Stimulated activated CD4-positive, alpha-beta T cell treated with anti-CD3 and anti-CD28 coated beads, Interleukin-4, amount 100 ng/mL, for 24 hours (primary cell): Measurements from ENCODE around the gene MRPL11.
"Not testable (repeated sequence)": the region's sequence is repeated elsewhere in the genome, so short reads cannot be mapped to it uniquely, and the experiment has no call there.

ENCODE experiments used
- DNase-seq: peaks from one replicate; pipeline ENCODE4 v3.0.0-alpha.2; 2020

MRPL11 gene

DNA sequence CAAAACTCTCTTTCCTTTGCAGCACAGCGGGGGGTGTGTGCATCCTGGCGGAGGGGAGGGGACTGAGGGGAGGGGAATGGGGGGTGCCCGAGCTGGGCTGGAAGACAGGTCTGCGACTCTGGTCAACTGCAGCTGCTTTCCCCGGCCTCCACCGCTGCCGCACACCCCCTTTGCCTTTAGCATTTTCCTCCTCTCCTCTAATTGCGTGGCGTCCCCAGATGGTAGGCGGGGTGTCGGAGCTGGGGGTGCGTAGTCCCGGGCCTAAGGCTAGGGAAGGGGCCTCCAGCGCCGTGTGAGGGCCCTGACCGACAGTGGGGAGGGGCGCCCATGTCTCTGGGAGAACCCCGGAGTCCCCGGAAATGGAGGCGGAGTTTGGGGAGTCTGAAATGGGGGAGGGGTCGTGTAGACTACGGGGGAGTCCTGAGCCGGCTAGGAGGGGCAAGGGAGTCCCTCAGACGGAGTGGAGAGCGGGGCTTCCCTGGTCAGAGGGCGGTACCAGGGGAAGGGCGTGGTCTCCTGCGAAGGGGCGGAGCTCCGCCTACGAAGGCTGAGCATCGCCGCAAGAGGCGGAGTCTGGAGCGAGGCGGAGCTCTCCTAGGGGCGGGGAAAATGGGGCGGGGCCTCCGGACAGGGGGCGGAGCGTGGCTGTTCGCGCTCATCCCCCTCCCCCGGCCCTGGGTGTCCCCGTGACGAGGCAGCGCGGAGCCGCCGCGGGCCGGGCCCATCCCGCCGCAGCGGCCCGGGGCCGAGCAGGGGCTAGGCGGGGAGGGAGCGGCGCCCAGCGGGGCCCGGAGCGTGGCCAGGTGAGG, 27.8 kb upstream of the MRPL11 start, which contains the start of gene PELI3:
Gene PELI3 (plus strand): TSS at position 681 of the 809 bp plus-strand sequence. CDS start 1,224 bp downstream, outside the sequence.
- DNase-seq = peak; percentile 91

DNA sequence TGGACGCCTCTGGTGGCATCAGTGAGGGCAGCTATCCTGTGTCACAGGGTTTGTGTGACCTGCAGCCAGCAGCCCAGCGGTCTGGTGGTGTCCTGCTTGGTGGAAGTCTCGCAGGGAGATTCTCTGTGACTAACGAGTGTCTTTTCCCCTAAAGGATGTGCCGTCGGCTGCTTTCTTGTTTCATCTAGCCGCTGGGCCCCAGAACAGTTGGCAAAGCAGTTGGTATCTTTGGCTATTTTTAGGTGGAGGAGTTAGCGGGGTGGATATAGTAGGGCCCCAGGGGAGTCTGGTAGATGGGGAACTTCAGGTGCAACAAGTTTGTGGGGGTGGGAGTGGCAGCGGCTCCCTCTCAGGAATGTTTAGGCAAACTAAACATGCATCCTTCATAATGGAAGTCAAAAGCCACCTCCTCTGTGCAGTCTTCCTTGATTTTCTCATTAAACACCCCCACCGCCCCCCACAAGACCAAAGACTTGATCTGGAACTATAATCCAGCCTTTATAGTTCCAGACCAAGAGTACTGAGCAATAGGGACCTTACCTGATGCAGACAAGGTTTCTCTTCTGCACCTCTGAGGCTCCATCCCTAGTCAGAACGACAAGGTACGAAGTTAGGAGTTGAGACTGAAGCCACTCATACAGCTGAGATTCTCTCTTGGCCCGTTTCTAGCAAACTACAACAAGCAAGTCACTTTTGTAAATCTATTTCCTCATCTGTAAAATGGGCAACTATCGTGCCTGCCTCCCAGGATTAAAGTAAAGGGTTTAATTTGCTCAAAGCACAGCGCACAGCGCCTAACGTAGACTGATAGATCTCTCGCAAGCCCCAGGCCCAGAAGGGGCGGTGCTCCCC, 27.0 kb upstream of the MRPL11 start:
- no peak for DNase-seq

DNA sequence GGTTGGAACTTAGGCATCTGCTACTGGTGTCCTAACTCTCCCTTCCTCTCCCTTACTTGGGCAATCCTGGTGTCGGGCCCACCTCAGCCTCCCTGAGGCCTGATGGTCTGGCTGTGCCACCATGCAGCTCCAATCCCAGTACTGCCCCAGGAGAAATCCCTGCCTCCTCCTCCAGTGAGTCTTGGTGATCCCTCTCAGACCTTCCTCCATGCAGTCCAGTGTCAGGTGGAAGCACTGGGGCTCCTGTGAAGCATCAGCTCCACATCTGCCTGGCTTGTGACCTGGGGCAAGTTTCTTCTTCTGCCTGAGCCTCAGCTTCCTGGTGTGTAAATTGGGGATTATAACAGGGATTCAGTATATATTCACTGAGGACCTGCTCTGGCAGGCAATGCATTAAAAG, 26.3 kb upstream of the MRPL11 start:
- no peak for DNase-seq

DNA sequence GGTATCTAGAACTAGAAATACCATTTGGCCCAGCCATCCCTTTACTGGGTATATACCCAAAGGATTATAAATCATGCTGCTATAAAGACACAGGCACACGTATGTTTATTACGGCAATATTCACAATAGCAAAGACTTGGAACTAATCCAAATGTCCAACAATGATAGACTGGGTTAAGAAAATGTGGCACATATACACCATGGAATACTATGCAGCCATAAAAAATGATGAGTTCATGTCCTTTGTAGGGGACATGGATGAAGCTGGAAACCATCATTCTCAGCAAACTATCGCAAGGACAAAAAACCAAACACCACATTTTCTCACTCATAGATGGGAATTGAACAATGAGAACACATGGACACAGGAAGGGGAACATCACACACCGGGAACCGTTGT, 25.5 kb upstream of the MRPL11 start:
- not testable (repeated sequence) for DNase-seq

DNA sequence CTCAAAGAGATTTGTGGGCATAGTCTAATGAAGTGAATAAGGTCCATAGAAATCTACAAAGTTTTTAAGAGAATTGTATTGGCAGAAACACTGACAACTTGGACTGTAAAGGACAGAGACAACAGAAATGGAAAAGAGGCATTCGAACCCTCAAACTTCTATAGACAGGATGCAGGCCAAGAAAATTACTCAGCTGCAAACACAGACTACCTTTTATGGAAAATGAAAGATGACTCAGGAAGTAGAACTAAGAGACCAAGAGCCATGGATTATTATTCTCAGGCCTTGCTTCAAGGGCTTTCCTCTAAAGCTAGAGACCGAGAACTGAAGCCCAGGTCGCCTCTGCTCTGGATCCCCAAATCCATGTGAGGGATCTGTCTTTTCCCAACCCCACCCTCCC, 24.3 kb upstream of the MRPL11 start:
- no peak for DNase-seq

DNA sequence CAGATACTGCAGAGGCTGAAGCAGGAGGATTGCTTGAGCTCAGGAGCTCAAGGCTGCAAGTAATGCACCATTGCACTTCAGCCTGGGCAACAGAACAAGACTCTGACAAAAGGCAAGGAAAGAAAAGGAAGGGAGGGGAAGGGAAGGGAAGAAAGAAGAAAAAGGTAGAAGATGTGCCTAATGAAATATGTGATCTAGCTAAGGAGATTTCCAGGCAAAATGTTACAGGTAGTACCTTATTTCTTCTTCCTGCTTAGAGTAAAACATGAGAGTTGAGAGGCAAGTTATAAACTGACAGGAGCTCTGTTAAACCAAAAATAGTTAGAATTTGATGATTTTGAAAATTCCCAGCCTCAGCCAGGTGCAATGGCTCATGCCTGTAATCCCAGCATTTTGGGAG, 23.4 kb upstream of the MRPL11 start:
- no peak for DNase-seq

DNA sequence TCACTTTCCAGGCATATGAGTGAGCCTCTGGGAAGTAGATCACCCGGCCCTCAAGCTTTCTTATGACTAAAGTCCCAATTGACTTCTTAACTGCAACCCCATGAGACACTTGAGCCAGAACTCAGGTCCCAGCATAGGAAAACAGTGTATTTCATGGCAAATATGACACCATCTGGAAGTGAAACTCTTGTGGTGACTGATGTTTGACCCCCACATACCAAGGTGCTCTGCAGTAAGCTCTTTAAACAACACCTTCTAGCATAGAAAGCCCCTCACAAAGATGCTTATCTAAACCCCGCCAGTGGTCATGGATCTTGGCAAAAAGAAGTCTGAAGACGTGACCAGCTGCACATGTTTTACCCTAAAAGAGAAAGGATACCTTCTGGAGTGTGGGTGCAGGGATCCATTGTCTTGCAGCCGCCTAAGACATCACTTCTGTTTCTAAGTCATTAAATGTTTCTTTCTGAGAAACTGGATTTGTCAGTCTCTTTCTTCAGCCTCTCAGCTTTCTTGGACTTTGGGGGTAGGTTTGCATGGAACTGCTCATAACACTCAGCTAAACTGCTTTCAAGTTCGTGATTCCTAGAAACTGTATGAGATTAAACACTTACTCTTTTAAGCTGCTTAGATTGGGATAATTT, 20.6 kb upstream of the MRPL11 start:
- DNase-seq = no peak

DNA sequence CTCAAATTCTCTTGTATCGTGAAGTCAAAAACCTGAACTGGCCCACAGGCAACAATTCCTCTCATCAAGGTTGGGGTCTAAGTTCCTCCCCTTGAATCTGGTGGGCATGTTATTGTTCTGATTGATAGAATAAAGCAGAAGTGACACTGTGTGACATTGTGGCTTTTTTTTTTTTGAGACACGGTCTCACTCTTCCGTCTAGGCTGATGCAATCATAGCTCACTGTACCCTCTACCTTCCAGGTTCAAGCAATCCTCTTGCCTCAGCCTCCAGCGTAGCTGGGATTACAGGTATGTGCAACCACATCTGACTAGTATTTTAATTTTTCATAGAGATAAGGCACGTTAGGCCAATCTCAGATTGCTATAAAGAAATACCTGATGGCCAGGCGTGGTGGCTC, 19.2 kb upstream of the MRPL11 start:
- no peak for DNase-seq

DNA sequence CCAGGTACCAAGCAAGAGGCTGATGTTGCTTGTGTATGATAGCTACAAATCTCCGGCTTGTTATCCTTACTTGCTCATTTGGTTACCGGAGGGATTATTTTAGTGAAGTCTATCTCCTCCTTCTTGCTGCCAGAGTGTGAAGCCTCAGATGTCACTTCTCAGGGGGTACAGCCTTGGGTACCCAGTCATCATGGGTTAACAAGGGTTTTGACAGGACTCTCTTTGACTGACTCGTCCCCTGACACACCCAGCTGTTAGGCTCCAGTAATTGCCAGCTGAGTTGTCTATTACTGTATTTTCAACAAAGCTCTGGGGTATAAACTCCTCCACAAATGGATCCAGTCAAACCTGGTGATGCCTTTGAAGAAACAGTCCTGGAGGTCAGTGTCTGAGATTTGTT, 16.2 kb upstream of the MRPL11 start:
- no peak for DNase-seq

DNA sequence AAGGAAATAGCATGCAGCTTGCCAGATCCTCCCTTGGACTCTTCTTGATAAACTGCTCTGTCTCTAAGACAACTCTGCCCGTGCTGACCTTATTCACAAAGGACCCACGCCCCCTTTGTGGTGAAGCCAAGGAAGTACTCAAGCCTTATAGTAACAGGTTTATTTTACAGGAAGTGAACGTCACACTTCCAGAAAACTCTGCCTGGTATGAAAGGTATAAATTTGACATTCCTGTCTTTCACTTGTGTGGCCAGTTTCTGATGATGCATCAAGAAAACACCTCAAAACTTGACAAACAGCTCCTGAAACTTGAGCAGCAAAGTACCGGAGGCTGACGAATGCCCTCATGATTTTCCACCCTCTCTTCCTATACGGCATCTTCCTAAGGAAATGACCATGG, 15.6 kb upstream of the MRPL11 start:
- no peak for DNase-seq

DNA sequence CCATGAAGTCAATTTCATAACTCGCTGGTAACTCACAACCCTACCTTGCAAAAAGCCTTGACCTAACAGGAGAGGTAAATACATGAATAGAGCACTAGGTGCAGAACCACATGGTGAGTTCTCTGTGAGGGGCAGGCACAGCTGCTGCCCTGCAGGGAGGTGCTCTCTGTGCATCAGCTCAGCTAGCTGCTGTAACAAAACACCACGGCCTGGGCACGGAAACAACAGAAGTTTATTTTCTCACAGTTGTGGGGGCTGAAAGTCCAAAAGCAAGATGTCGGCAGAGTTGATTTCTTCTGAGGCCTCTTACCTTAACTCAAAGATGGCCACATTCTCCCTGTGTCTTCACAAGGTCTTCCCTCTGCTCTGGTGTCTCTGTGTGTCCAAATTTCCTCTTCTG, 13.0 kb upstream of the MRPL11 start:
- no peak for DNase-seq

DNA sequence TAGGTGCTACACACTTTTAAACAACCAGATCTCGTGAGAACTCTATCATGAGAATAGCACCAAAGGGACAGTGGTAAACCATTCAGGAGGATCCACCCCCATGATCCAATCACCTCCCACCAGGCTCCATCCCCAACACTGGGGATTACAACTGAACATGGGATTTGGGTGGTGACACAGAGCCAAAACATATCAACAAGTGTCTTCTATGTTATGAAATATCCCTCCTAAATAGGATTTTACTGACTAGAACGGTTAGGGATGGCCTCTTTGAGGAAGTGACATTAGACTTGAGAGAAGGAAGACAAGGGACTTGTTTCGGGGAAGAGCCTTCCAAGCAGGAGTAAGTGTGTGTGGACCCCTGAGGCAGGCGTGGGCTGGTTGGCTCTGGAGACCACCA, 11.9 kb upstream of the MRPL11 start:
- DNase-seq = no peak

DNA sequence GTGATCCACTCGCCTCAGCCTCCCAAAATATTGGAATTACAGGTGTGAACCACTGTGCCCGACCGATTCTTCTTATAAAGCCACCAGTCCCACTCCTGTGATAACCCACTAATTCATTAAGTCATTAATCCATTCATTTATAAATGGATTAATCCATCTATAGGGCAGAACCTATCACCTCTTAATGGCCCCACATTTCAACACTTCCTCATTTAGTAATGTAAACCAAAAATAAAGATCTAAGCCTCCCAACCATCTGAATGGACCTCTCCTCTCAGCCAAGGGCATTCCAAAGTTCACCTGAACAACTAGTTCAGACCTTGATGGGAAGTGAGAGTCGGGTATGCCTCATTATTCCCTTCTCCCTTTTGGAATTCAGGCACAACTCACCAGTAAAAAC, 9.9 kb upstream of the MRPL11 start:
- no peak for DNase-seq

DNA sequence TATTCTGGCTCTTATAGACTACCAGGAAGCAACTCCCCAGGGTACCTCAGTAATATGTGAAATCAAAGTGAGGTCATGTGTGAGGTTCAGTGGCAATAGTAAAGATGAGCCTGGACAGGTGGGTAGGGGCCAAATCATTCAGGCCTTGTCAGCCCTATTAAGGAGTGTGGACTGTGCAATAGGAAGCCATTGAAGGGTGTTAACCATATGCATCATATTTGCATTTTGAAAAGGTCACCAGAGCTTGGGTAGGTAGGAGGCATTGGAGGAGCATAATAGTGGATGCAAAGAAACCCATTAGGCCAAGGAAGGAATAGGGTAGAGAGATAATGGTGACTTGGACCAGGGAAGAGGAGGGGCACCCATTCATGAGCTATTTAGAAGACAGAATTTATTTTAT, 8.4 kb upstream of the MRPL11 start:
- no peak for DNase-seq

DNA sequence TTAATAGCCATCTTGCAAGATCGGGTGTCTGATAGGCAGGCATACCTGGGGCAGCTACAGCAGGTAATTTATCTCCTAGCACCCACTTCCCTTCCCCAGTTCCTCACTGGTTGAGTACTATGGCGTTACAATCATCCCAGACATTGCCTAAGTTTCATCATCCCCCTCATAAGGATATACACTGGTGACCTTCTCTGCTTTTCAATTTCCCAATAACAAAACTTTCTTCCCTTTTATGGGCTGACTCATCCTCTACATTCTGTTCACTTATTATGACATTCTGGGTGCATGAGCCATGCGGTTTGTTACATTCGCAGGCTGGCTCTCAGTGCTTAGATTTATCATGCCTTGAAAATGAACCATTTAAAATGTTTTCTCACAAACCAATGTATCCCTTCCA, 5.0 kb upstream of the MRPL11 start:
- DNase-seq = no peak

DNA sequence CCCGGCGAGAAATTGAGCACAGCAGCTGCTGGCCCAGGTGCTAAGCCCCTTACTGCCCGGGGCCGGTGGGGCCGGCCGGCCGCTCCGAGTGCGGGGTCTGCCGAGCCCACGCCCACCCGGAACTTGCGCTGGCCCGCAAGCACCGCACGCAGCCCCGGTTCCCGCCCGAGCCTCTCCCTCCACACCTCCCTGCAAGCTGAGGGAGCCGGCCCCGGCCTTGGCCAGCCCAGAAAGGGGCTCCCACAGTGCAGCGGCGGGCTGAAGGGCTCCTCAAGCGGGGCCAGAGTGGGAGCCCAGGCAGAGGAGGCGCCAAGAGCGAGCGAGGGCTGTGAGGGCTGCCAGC, 2.3 kb upstream of the MRPL11 start:
- DNase-seq = not testable (repeated sequence)

DNA sequence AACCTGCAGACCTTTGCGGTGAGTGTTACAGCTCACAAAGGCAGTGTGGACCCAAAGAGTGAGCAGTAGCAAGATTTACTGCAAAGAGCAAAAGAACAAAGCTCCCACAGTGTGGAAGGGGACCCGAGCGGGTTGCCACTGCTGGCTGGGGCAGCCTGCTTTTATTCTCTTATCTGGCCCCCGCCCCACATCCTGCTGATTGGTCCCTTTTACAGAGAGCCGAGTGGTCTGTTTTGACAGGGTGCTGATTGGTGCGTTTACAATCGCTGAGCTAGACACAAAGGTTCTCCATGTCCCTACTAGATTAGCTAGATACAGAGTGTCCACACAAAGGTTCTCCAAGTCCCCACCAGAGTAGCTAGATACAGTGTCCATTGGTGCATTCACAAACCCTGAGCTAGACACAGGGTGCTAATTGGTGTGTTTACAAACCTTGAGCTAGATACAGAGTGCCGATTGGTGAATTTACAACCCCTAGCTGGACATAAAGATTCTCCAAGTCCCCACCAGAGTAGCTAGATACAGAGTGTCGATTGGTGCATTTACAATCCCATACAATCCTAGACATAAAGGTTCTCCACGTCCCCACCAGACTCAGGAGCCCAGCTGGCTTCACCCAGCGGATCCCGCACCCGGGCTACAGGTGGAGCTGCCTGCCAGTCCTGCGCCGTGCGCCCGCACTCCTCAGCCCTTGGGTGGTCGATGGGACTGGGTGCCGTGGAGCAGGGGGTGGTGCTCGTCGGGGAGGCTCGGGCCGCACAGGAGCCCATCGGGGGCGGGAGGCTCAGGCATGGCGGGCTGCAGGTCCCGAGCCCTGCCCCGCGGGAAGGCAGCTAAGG, 1.7 kb upstream of the MRPL11 start:
- not testable (repeated sequence) for DNase-seq

DNA sequence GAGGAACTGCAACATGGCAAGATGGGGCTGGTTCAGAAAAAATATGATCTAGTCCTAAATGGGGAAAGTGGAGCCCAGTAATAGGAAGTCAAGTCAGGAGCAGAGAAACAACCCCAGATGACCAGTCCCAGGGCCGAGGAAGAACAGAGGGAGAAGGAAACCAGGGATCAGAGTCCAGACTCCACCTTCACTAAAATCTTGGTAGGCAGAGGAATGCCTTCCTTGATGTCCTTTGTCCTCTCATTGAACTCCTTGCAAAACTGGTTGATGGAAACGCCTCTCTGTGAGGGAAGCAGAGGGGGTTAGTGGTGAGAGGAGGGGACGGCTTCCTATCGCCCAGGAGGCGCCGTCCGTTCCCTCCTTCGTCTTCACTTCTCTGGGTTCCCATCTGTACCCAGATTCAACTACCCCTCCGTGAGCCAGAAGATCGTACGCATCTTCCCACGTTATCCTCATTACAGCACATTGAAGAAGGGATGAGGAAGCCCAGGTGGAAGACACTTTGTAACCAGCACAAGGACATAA, 607 bp downstream of the MRPL11 start:
- no peak for DNase-seq

DNA sequence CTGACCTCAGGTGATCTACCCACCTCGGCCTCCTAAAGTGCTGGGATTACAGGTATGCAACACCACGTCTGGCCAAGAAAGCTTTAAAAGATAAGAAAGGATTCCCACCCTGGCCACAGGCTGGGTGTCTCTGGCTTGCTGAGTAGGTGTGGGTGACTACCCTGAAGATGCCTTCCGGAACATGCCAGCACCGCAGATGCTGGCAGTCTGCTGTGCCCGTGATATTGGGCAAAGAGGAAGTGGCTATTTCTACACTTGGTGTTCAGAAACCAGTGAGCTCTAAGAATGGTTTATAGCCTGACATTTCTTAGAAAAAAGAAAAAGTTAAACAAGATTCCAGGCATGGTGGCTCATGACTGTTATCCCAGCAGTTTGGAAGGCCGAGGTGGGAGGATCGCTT, 6.1 kb downstream of the MRPL11 start:
- no peak for DNase-seq

DNA sequence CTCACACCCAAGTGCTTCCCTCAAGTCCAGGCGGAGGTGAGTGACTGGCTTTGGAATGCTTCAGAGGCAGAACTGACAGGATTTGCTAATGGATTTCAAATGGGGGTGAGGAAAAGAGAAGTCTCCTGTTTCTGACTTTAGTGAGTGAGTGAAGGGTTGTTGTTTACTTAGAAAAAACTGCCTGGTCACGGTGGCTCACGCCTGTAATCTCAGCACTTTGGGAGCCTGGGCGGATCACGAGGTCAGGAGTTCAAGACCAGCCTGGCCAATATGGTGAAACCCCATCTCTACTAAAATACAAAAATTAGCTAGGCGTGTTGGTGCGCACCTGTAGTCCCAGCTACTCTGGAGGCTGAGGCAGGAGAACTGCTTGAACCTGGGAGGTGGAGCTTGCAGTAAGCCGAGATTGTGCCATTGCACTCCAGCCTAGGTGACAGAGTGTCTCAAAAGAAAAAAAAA, 6.7 kb downstream of the MRPL11 start:
- not testable (repeated sequence) for DNase-seq

DNA sequence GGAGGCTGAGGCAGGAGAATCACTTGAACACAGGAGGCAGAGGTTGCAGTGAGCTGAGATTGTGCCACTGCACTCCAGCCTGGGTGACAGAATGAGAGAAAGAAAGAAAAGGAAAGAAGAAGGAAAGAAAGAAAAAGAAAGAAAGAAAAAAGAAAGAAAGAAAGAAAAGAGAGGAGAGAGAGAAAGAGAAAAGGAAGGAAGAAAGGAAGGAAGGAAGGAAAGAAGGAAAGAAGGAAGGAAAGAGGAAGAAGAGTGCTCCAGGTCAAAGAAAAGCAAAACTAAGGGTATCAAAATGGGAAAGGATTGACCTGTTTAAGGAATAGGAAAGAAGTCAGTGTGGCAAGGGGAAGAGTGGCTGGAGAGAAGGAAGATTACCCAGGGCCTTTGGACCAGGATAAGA, 7.4 kb downstream of the MRPL11 start:
- DNase-seq = not testable (repeated sequence)

DNA sequence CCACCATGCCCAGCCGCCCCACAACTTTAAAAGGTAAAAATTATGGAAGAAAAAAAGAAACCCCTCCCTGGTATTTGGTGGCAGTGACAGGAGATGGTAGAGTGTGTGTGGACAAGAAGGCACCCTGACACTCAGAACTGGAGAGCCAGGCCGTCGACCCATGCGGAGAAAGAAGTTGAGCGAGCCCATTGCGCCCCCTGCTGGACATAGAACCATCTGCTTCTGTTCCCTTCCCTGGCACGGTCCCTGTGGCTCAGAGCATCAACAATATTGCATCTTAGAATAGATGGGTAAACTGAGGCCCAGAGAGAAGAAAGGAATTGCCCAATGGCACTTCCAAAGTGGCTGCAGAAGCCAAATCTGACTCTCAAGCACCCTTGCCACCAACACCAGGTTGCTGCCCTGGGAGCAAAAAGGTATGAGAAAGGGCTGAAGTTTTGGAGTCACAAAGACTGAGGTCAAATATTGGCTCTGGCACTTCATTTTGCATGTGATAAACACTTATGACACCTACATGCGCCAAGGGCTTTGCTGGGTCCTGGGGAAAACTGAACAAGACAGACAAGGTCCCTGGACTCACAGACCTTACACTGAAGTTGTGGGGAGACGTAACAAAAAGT, 8.6 kb downstream of the MRPL11 start:
- DNase-seq = peak; percentile 81
